Common myeloid progenitor, CD34-positive (primary cell): ENCODE data around the gene FAM216A.
"Not testable (repeated sequence)": the region's sequence is repeated elsewhere in the genome, so short reads cannot be mapped to it uniquely, and the experiment has no call there.

Experiments used
- CTCF ChIA-PET: fragments of 350-600 bp; sonication (Branson Sonifier 250); formaldehyde crosslinking; loops from one replicate; lab custom pipeline; 2021; ENCODE audit warnings: antibody characterized with exemption; lab: Charles Lee
- POLR2A ChIA-PET: fragments of 350-600 bp; sonication (Branson Sonifier 250); formaldehyde crosslinking; loops from one replicate; lab custom pipeline; 2021; ENCODE audit warnings: antibody characterized with exemption; lab: Charles Lee
- DNase-seq, 3 donors: peaks; one replicate each; pipeline versions ENCODE4 v3.0.0 to v3.0.0-alpha.2; 2013
- H3K27ac ChIP-seq, 2 experiments: 1 replicate in 1 of 2; 2 replicates in 1 of 2; pipeline ENCODE4 v1.7.0; 2013; ENCODE audit warnings: inconsistent platforms in 2 of 2, low read length in 2 of 2, mild to moderate bottlenecking in 2 of 2, low read depth in 1 of 2, moderate library complexity in 1 of 2; ENCODE audit not compliant: severe bottlenecking in 2 of 2, insufficient read depth in 1 of 2, poor library complexity in 1 of 2
- H3K27me3 ChIP-seq, 5 experiments: replicated peaks in 2 of 5; 1 replicate in 3 of 5; 2 replicates in 2 of 5; pipeline versions ENCODE4 v1.6.1 to v1.7.0; 2013; ENCODE audit warnings: low read length in 4 of 5, mild to moderate bottlenecking in 2 of 5, moderate library complexity in 2 of 5, inconsistent platforms in 1 of 5; ENCODE audit not compliant: insufficient read depth in 5 of 5, control insufficient read depth in 4 of 5
- H3K36me3 ChIP-seq, 4 experiments: 1 replicate in 2 of 4; 2 replicates in 2 of 4; pipeline versions ENCODE4 v1.6.1 to v1.7.0; 2013; ENCODE audit warnings: low read length in 3 of 4, control low read depth in 1 of 4, mild to moderate bottlenecking in 1 of 4; ENCODE audit not compliant: control insufficient read depth in 4 of 4, insufficient read depth in 4 of 4
- H3K4me1 ChIP-seq, 4 experiments: 1 replicate in 3 of 4; 2 replicates in 1 of 4; pipeline versions ENCODE4 v1.6.1 to v1.7.1; 2013; ENCODE audit warnings: low read length in 3 of 4, mild to moderate bottlenecking in 3 of 4, control low read depth in 1 of 4, inconsistent platforms in 1 of 4, moderate library complexity in 1 of 4; ENCODE audit not compliant: control insufficient read depth in 4 of 4, insufficient read depth in 4 of 4; ENCODE audit errors: control extremely low read depth in 1 of 4
- H3K4me3 ChIP-seq, 7 experiments: 1 replicate in 4 of 7; 2 replicates in 3 of 7; pipeline versions ENCODE4 v1.5.1 to v1.7.0; 2013; ENCODE audit warnings: mild to moderate bottlenecking in 7 of 7, low read length in 6 of 7, moderate library complexity in 6 of 7, inconsistent platforms in 2 of 7, low read depth in 2 of 7, control low read depth in 1 of 7; ENCODE audit not compliant: insufficient read depth in 4 of 7, control insufficient read depth in 1 of 7; ENCODE audit errors: extremely low read depth in 1 of 7
- H3K9me3 ChIP-seq, 5 experiments: 1 replicate in 4 of 5; 2 replicates in 1 of 5; pipeline versions ENCODE4 v1.6.1 to v1.7.1; 2013; ENCODE audit warnings: low read length in 4 of 5, mild to moderate bottlenecking in 2 of 5, inconsistent platforms in 1 of 5, low read depth in 1 of 5, moderate library complexity in 1 of 5; ENCODE audit not compliant: control insufficient read depth in 4 of 5, insufficient read depth in 2 of 5; ENCODE audit errors: control extremely low read depth in 1 of 5
- whole genome bisulfite sequencing: methylation state at CpG from one replicate; pipeline ENCODE4 v1.1.5; 2013; ENCODE audit not compliant: insufficient coverage; 5-methylcytosine and 5-hydroxymethylcytosine counted together

The FAM216A gene

GRCh38 chr12:110520876-110521712 is 52.4 kb downstream of the FAM216A start:
- WGBS, result 99% methylated on average over 7 of the region's 11 CpGs
- H3K4me3 ChIP-seq, H3K4me1 ChIP-seq, H3K36me3 ChIP-seq, POLR2A ChIA-PET, H3K27ac ChIP-seq, H3K27me3 ChIP-seq, H3K9me3 ChIP-seq, DNase-seq: not testable (repeated sequence)
- CTCF ChIA-PET, result interaction anchor here (0.8 to 1.4 kb wide), 2 partner anchors 11 to 31 kb away, joined by 3 to 5 read pairs; no protein-coding TSS in a partner anchor

- no peak for DNase-seq
- POLR2A ChIA-PET, result interaction anchor here (0.6 kb wide), 1 partner anchor 25 kb away, joined by 4 read pairs; no protein-coding TSS in a partner anchor
- no peak overlapping the region for H3K4me3 ChIP-seq
- 93% methylated on average over 5 of the region's 6 CpGs for WGBS
- no peaks in the 10 kb centered on the region for H3K27me3 ChIP-seq
- H3K27ac ChIP-seq, result no peak overlapping the region
- no peaks in the 10 kb centered on the region for H3K4me1 ChIP-seq
- CTCF ChIA-PET, result interaction anchor here (0.9 to 7.7 kb wide), 10 partner anchors 8 to 205 kb away, joined by 3 to 50 read pairs (median 4); partner anchors contain the start of gene FAM216A
- no peaks in the 10 kb centered on the region for H3K9me3 ChIP-seq
- peaks cover 7 to 17% (median 16%) of the 10 kb centered on the region in 4 experiments for H3K36me3 ChIP-seq
Observed at GRCh38 chr12:110528277-110528839, 59.7 kb downstream of the FAM216A start.

DNA sequence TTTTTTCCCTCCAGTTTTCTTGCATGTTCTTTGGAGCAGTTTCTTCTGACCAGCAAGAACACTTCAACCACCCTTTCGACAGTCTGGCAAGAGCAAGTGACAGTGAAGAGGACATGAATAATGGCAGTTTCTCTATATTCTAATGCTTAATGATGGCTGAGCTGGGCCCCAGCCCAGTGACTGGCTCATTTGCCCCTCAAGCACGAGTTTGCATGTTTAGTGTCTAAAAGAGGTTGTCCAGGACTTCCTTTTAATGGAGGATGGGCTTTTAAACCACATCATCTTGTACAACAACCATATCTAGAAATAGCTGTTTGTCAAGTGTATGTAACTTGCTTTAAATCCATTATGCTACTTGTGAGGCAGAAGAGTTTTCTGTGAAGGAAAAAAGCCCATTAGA is 61.9 kb downstream of the FAM216A start:
- Histone ChIP-seq H3K27ac (no peak overlapping the region), H3K36me3 (peaks cover 10 to 32% (median 29%) of the 10 kb centered on the region in 4 experiments), H3K27me3 (no peaks in the 10 kb centered on the region), H3K9me3 (no peaks in the 10 kb centered on the region), H3K4me1 (no peaks in the 10 kb centered on the region), H3K4me3 (no peak overlapping the region)
- ChIA-PET CTCF (interaction anchor here (2.0 to 7.7 kb wide), 2 partner anchors 21 to 70 kb away, joined by 12 to 50 read pairs; no protein-coding TSS in a partner anchor), POLR2A (no interaction called here)
- no peak for DNase-seq
- WGBS, result no CpG with 5 or more reads among the region's 2 CpGs

GRCh38 chr12:110531741-110532333 is 63.2 kb downstream of the FAM216A start:
- Histone ChIP-seq H3K36me3 (peaks cover 16 to 45% (median 42%) of the 10 kb centered on the region in 4 experiments), H3K4me3 (no peak overlapping the region), H3K27ac (no peak overlapping the region), H3K9me3 (no peaks in the 10 kb centered on the region), H3K4me1 (no peaks in the 10 kb centered on the region), H3K27me3 (no peaks in the 10 kb centered on the region)
- no CpG with 5 or more reads among the region's 2 CpGs for WGBS
- POLR2A ChIA-PET, result no interaction called here
- DNase-seq, result no peak
- CTCF ChIA-PET, result interaction anchor here (0.6 to 7.7 kb wide), 3 partner anchors 11 to 69 kb away, joined by 3 to 50 read pairs (median 6); no protein-coding TSS in a partner anchor

- no peak for DNase-seq
- Histone ChIP-seq H3K9me3 (no peaks in the 10 kb centered on the region), H3K27ac (no peak overlapping the region), H3K4me3 (no peak overlapping the region), H3K27me3 (no peaks in the 10 kb centered on the region), H3K4me1 (no peaks in the 10 kb centered on the region), H3K36me3 (peaks cover 23 to 53% (median 48%) of the 10 kb centered on the region in 4 experiments)
- WGBS, result 83% methylated on average over 3 of the region's 3 CpGs
- ChIA-PET CTCF (interaction anchor here (1.9 to 7.7 kb wide), 4 partner anchors 11 to 68 kb away, joined by 6 to 50 read pairs (median 9); no protein-coding TSS in a partner anchor), POLR2A (interaction anchor here (0.8 kb wide), 1 partner anchor 53 kb away, joined by 3 read pairs; no protein-coding TSS in a partner anchor)
Observed at GRCh38 chr12:110532644-110533043, 64.0 kb downstream of the FAM216A start.

GRCh38 chr12:110533607-110534006 is 65.0 kb downstream of the FAM216A start:
- no peak for DNase-seq
- ChIA-PET POLR2A (interaction anchor here (0.7 to 1.1 kb wide), 2 partner anchors 11 to 1311 kb away, joined by 3 read pairs; no protein-coding TSS in a partner anchor), CTCF (interaction anchor here (0.8 to 3.4 kb wide), 7 partner anchors 10 to 83 kb away, joined by 3 to 21 read pairs (median 4); partner anchors contain the start of gene ARPC3)
- H3K27me3 ChIP-seq, result no peaks in the 10 kb centered on the region
- H3K4me3 ChIP-seq, result no peak overlapping the region
- H3K36me3 ChIP-seq, result peaks cover 30 to 63% (median 56%) of the 10 kb centered on the region in 4 experiments
- 96% methylated on average over 3 of the region's 6 CpGs for WGBS
- H3K4me1 ChIP-seq, result no peaks in the 10 kb centered on the region
- H3K9me3 ChIP-seq, result no peaks in the 10 kb centered on the region
- no peak overlapping the region for H3K27ac ChIP-seq
